A673 (cell line): ENCODE results near the gene SUFU.

Experiments
- CTCF ChIP-seq: fragments of 300-800, 200-600 bp; sonication (generic); conservative IDR thresholded peaks from 2 replicates; pipeline ENCODE4 v1.5.1; 2017; ENCODE audit warnings: low read depth, mild to moderate bottlenecking, antibody characterized with exemption, low read length, moderate library complexity, mixed read lengths
- EZH2 ChIP-seq: fragments of 200-600 bp; sonication (generic); IDR thresholded peaks from 2 replicates; pipeline ENCODE4 v1.6.1; 2017; ENCODE audit warnings: borderline replicate concordance, low read depth, mild to moderate bottlenecking, mixed read lengths, antibody characterized with exemption, low read length; ENCODE audit not compliant: poor library complexity, severe bottlenecking

GRCh38 chr10:102545997-102546396 is 42.2 kb downstream of the SUFU start:
- no peak for TF ChIP-seq EZH2
- no peak for TF ChIP-seq CTCF
